Heart left ventricle (tissue), 16 donors: ENCODE results near the gene NINJ1. TPM values are rescaled to one million over a fixed set of nuclear protein-coding genes. Genes with fewer than 3 reads are reported as not detected.

Source experiments
- ATAC-seq, 4 donors: fragments of 200-7000 bp; cut with Tn5 transposase; one replicate each; pipeline ENCODE4 v1.9.1; 2020 to 2022; ENCODE audit warnings: moderate library complexity in 4 of 4, mild to moderate bottlenecking in 3 of 4, moderate number of reproducible peaks in 1 of 4
- DNase-seq, 5 donors: peaks; one replicate each; pipeline ENCODE4 v3.0.0-alpha.2; 2020
- H3K27ac ChIP-seq, 12 donors: fragments of 200-600 bp; sonication (generic) in 4 of 12; one replicate each; pipeline versions ENCODE4 v1.5.0 to v1.8.0; 2016 to 2022; ENCODE audit warnings: mild to moderate bottlenecking in 2 of 12
- H3K27me3 ChIP-seq, 9 donors: fragments of 200-600 bp; sonication (generic) in 2 of 9; one replicate each; pipeline versions ENCODE4 v1.5.1 to v1.8.0; 2016 to 2022; ENCODE audit warnings: mild to moderate bottlenecking in 3 of 9
- H3K36me3 ChIP-seq, 9 donors: fragments of 200-600 bp; sonication (generic) in 2 of 9; one replicate each; pipeline versions ENCODE4 v1.5.0 to v1.8.0; 2018 to 2022; ENCODE audit warnings: mild to moderate bottlenecking in 2 of 9
- H3K4me1 ChIP-seq, 12 donors: fragments of 200-600 bp; sonication (generic) in 4 of 12; one replicate each; pipeline versions ENCODE4 v1.5.0 to v1.8.0; 2016 to 2022; ENCODE audit warnings: mild to moderate bottlenecking in 3 of 12
- H3K4me3 ChIP-seq, 12 donors: fragments of 200-600 bp; sonication (generic) in 4 of 12; one replicate each; pipeline versions ENCODE4 v1.5.0 to v1.8.0; 2017 to 2022; ENCODE audit warnings: mild to moderate bottlenecking in 9 of 12, moderate library complexity in 4 of 12
- H3K9me3 ChIP-seq, 12 donors: fragments of 200-600 bp; sonication (generic) in 4 of 12; one replicate each; pipeline versions ENCODE4 v1.5.0 to v1.8.0; 2016 to 2022; ENCODE audit warnings: mild to moderate bottlenecking in 1 of 12
- POLR2A ChIP-seq, 2 donors: fragments of 450-650 bp; IDR thresholded peaks; one replicate each; pipeline ENCODE4 v1.6.1; 2017; ENCODE audit warnings: antibody characterized with exemption in 2 of 2, mild to moderate bottlenecking in 2 of 2, moderate library complexity in 2 of 2
- WGBS, 4 donors: extraction: QIAGEN DNeasy Blood & Tissue Kit in 2 of 4; methylation state at CpG; one replicate each; pipeline versions ENCODE4 v1.1.5 to v1.1.7; 2013 to 2018; 5-methylcytosine and 5-hydroxymethylcytosine counted together
- intact Hi-C, 10 donors: fragments of 100-400 bp; cut with DNase I; formaldehyde crosslinking; loops; one replicate each; pipeline versions ENCODE4 v1.11.1 to v1.14.2; 2022
- polyA plus RNA-seq, 2 donors: library from polyadenylated mRNA; stranded (reverse); fragments of 200-250 nt; gene quantifications; one replicate each; pipeline ENCODE4 v1.2.3, GENCODE V29; 2013
- total RNA-seq, 9 donors: library from RNA; depleted of rRNA in 2 of 9; stranded (reverse); fragments of >200 nt in 2 of 9; fragmentation: NEBNext Ultra II Directional in 3 of 9; extraction: Animal tissue kit (Norgen Biotek cat#: 25700) in 3 of 9; gene quantifications; one replicate each; pipeline versions ENCODE4 v1.1.0 to v1.2.4, GENCODE V29; 2016 to 2023
- TF ChIP-seq, protein P1 (sequence below), 12 donors: fragments of 200-600 bp; sonication (generic) in 4 of 12; IDR thresholded peaks; one replicate each; pipeline versions ENCODE4 v1.5.0 to v1.8.0; 2018 to 2022; ENCODE audit warnings: antibody characterized with exemption in 12 of 12, mild to moderate bottlenecking in 5 of 12
- donor health status: ischemic (EF 13 %, LVEDD 7.1; RV severe dilation, severe dysfunction).
- donor health status: healthy with polysubstance abuse.
- donor health status: DM: no; HTN: yes; CAD: no.
- donor health status: DM: no; HTN: no; CAD: no.
- donor health status: ischemic (EF 25% LVEDD 6.9; RV normal size, moderate dysfunction).
- donor health status: ischemic (EF 25% LVEDD 5.7; RV mildly dilated, moderate dysfunction).
- donor health status: healthy.
- donor health status: DM: yes; HTN: yes; CAD: no.
- donor health status: ischemic (EF 35%, LVEDD 5.7; RV mildly dilated, moderate dysfunction).
- donor health status: nonischemic (EF 11% LVEDD 7.7; RV severe dilation, severe dysfunction).
- donor health status: DM: yes; HTN: yes; CAD: no.
- donor health status: PGD.
- donor health status: ischemic (EF 29% LVEDD 5.4; RV normal size, mild dysfunction).
- donor health status: nonischemic (EF 23%, LVEDD 6.1; RV moderate dilation, normal function).

NINJ1 gene
- total and polyA plus RNA-seq, 11 donors = 42.2 to 96.1 (median 52.9) TPM

DNA sequence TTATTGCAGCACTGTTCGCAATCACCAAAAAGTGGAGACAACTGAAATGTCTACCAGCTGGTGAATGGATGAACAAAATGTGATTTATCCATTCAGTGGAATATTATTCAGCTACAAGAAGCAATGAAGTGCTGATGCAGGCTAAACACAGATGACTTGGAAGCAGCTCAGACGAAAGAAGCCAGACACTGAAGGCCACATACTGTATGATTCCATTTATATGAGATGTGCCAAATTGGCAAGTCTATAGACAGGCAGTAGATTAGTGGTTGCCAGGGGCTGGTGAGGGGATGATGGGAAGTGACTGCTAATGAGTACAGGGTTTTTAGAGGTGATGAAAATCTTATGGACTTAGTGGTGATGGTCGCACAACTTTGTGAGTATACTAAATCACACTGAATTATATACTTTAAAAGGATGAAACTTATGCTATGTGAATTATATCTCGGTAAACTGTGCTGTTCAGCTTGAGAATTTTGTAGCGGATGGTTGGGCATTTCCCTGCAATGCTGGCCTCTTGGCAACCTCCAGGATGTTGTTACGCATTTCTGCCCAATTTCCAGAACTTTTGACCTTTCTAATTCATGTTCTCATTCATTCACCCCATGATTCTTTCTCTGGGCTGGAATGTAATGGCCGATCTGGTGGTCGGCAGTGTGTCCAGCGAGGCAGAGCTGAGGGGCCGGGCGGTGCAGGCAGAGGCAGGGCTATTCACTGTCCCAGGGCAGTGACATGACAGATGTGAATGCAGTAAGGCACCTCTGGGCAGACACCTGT, 27.9 kb upstream of the NINJ1 start:
- Histone ChIP-seq H3K4me3 (no peak overlapping the region), H3K27me3 (no peaks in the 10 kb centered on the region), H3K9me3 (no peaks in the 10 kb centered on the region), H3K36me3 (no peaks in the 10 kb centered on the region), H3K4me1 (peaks cover 0 to 29% (median 12%) of the 10 kb centered on the region in 12 donors), H3K27ac (peak overlapping the region in 2 of 12 donors; percentile 4 to 22)
- TF ChIP-seq, protein P1, sequence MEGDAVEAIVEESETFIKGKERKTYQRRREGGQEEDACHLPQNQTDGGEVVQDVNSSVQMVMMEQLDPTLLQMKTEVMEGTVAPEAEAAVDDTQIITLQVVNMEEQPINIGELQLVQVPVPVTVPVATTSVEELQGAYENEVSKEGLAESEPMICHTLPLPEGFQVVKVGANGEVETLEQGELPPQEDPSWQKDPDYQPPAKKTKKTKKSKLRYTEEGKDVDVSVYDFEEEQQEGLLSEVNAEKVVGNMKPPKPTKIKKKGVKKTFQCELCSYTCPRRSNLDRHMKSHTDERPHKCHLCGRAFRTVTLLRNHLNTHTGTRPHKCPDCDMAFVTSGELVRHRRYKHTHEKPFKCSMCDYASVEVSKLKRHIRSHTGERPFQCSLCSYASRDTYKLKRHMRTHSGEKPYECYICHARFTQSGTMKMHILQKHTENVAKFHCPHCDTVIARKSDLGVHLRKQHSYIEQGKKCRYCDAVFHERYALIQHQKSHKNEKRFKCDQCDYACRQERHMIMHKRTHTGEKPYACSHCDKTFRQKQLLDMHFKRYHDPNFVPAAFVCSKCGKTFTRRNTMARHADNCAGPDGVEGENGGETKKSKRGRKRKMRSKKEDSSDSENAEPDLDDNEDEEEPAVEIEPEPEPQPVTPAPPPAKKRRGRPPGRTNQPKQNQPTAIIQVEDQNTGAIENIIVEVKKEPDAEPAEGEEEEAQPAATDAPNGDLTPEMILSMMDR (IDR thresholded peaks at IDR 0.05) = no peak
- no peak for TF ChIP-seq POLR2A (IDR thresholded peaks at IDR 0.05)
- DNase-seq = peak in 2 of 5 donors; percentile 43 to 56
- 49 to 75% (median 63%) methylated on average over 11 of the region's 11 CpGs for WGBS, 4 donors
- intact Hi-C loops = loop anchor here (2.0 to 10.0 kb wide), 7 partner anchors 60 to 803 kb away; no protein-coding TSS in a partner anchor
- ATAC-seq = peak; percentile 87 to 90 (median 90)

DNA sequence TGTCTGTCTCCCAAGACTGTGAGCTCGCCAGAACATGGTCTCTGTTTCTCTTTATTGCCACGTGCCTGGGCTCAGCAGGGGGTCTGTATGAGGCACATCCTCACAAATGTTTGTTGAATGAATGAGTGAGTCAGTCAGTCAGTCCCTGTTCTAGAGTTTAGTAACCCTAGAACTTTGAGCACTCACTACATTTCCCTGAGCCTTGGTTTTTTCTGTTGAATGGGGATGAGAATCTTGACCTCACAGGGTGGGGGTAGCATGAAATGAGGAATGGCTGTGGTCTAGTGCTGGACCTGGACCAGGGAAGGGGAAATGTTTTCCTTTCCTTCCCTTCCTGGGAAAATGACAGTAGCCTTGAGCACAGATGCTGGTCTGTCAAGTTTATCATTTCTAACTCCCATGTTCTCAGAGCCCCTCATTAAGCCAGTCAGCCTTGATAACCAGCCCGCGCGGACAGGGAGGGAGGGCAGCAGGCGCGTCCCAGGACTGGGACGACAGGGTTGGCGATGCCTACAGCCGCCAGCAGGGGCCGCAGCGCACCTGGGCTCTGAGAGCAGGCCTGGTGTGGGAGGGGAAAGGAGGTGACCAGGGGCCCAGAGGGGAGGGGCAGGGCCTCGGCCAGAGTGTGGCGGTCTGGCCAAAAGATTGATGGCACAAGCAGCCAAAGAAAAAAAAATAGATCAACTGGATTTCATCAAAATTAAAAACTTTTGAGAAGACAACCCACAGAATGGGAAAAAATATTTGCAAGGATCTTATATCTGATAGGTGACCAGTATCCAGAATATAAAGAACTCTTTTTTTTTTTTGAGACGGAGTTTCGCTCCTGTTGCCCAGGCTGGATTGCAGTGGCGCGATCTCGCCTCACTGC, 25.8 kb upstream of the NINJ1 start:
- WGBS, 4 donors = 19 to 24% (median 19%) methylated on average over 19 of the region's 19 CpGs
- TF ChIP-seq POLR2A (IDR thresholded peaks at IDR 0.05) = no peak
- TF ChIP-seq, protein P1 (IDR thresholded peaks at IDR 0.05) = peak; percentile 85 to 98 (median 95)
- H3K9me3 ChIP-seq = no peaks in the 10 kb centered on the region
- H3K4me1 ChIP-seq = peaks cover 0 to 29% (median 12%) of the 10 kb centered on the region in 12 donors
- no peaks in the 10 kb centered on the region for H3K27me3 ChIP-seq
- H3K27ac ChIP-seq = no peak overlapping the region
- no peak overlapping the region for H3K4me3 ChIP-seq
- no peaks in the 10 kb centered on the region for H3K36me3 ChIP-seq
- intact Hi-C loops = loop anchor here in 9 of 10 donors (2.0 to 10.0 kb wide), 8 partner anchors 62 to 805 kb away; partner anchors contain the start of gene BARX1 (in 1 of the 9)
- ATAC-seq (peak; percentile 80 to 92 (median 90)), DNase-seq (peak; percentile 78 to 91 (median 86))

DNA sequence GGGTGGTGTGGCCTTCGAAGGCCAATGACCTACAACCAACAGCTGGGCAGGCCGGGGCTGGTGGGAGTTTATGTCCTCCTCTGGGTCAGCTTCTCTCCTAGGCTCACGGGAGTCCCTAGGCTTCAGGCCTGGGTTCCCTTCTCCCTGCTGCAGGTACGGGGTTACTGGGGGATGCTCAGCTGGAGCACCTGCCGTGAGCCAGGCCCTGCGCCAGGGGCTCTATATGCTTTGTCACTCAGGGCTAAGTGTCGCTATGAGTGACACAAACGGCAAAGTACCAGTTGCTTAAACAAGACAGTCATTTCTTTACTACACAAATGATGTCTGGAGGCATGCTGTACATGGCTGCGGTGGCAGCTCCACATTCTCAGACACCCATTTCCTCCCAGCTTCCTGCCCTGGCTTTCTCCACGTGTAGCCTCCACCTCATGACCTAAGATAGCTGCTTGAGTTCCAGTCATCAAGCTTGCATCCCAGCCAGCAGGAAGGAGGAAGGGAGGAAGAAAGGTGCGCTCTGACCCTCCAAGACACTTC, 22.5 kb upstream of the NINJ1 start:
- Histone ChIP-seq H3K36me3 (no peaks in the 10 kb centered on the region), H3K4me1 (peaks cover 0 to 18% (median 8%) of the 10 kb centered on the region in 12 donors), H3K27me3 (no peaks in the 10 kb centered on the region), H3K4me3 (no peak overlapping the region), H3K27ac (no peak overlapping the region), H3K9me3 (no peaks in the 10 kb centered on the region)
- intact Hi-C loops = loop anchor here in 4 of 10 donors (5.0 to 10.0 kb wide), 4 partner anchors 288 to 808 kb away; partner anchors contain the start of gene BARX1 (in 1 of the 4)
- ATAC-seq = no peak
- no peak for TF ChIP-seq POLR2A (IDR thresholded peaks at IDR 0.05)
- TF ChIP-seq, protein P1 (IDR thresholded peaks at IDR 0.05) = no peak
- no peak for DNase-seq
- 82 to 89% (median 85%) methylated on average over 11 of the region's 11 CpGs for WGBS, 4 donors
